GM12865 (cell line): ENCODE results near the gene ZNG1B.
"Not testable (repeated sequence)": the region's sequence is repeated elsewhere in the genome, so short reads cannot be mapped to it uniquely, and the experiment has no call there.

Source experiments
- DNase-seq: peaks from one replicate; pipeline ENCODE4 v3.0.0; 2010; ENCODE audit warnings: low read depth
- H3K4me3 ChIP-seq: 2 replicates; pipeline ENCODE4 v1.5.1; 2011; ENCODE audit warnings: mild to moderate bottlenecking, low read depth, low read length, control low read depth

Gene ZNG1B

DNA sequence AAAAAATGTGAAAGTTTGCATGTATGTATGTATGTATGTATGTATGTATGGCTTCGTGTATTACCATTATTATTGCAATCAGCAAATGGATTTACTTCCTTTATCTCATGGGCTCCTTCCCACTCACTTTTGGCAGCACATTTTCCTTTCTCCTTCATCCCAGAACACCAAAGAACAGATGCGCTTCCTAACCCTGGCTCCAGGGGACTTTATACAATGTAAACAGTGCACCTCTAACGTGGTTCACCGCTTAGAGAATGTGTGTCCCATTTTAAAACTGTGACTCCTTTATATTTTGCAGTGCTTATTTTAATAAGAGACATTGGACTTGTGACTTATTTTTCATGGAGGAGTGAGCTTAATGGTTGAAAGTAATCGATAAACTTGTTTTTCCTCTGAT is 90.6 kb downstream of the ZNG1B start:
- not testable (repeated sequence) for DNase-seq

DNA sequence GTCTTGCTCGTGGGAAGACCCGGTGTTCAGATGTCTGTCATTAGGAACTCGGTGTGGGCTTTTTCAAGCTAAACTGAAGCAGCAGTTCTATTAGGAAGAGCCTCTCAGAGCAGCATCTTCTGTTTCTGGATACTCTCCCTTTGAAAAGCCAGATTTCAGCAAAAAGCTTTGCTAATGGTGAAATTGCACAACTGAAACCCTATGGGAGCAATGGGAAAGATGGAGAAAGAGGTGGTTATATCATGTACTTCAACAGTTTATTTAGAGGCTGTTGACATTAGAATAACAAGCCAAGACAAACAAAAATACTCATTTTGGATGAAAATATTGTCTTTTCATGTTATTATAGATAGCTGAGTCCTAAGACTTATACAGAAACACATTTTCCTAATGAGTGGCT is 91.4 kb downstream of the ZNG1B start:
- not testable (repeated sequence) for H3K4me3 ChIP-seq, DNase-seq

More for the DNA sequence above, 90.6 kb downstream of the ZNG1B start:
- H3K4me3 ChIP-seq: not testable (repeated sequence)

DNA sequence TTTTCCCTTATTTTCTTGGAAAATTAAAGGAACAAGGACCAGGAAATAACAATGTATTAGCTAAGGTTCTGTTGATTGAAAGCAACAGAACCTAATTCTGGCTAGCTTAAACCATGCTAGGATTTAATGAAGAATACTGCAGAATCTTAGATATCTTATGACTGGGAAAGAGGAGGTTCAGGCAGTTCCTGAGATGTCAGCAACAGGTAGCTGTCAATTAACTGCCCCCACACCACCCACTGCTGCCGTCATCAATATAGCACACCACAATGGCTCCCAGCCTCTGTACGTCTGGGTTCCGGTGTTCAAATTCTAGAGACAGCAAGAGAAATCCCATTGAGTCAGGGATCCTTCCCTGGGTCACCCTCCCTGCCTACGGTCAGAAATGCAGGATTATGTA is 95.5 kb downstream of the ZNG1B start:
- H3K4me3 ChIP-seq, DNase-seq: not testable (repeated sequence)

DNA sequence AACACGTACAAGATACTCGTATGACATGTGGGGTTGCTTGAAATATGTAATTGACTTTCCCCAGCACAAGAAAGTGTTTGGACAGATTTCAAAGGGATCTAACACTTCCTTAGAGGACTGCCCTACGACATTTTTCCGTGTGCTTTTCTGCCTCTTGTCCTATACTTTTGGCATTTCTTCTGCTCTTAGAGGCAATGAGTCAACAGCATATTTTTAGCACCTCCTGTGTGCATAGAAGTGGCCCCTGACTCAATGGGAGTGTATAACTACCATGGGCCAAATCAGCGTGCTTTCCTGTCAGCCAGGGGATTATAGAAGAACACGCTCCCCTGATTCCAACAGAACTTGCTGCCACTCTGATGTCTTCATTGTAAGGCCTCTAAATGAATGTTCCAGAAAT is 99.1 kb downstream of the ZNG1B start:
- not testable (repeated sequence) for H3K4me3 ChIP-seq, DNase-seq

DNA sequence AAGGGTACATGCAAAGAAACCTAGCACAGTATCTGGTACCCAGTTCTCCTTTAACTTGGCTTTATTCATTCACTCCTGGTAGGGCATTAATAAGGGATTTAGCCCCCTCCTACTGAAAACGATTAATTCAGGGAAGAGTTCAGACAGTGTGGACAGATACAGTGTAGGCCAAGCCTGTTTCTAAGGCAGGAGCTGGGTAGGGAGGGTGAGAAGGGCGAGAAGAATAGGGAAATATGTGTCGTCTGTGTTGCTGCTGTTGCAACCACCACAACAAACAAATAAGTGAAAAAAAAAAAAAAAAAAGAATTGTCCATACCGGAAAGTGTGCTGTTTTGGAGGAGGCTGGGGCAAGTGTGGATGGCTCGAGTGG is 103.3 kb downstream of the ZNG1B start:
- H3K4me3 ChIP-seq, DNase-seq: not testable (repeated sequence)

DNA sequence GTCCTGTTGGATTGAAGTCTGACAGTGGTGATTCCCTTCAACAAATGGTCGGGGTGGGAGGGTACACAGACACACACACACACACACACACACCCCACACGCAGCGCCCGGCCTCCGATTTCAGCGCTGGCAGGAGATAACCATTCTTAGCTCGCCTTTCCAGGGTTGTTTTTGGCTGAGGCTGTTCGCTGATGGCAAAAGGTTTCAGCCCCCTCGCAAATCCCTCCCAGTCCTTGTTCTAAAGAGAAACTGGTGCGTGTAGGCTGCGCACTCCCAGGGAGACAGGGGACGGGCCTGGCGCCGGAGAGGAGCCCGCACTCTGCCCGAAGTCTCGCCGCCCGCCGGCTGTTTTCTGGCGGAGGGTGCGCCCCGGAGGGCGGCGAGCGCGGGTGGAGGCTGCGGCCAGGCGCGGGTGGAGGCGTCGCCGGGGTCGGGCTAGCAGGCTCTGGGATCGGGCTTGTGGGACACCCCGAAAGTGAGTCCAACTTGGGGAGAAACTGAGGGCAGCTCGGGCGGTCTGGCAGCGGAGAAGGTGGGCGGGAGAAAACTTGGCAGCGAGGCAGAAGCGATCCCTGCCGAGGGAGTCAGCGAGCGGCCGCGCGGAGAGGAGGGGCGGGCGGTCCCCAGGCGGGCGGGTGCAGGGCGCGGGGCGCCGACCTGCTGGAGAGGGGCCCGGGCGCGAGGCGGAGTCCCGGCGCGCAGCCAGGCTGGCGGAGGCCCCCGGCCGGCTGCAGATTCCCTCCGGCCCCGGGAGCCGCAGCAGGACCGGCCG is 103.9 kb downstream of the ZNG1B start:
- not testable (repeated sequence) for H3K4me3 ChIP-seq, DNase-seq

DNA sequence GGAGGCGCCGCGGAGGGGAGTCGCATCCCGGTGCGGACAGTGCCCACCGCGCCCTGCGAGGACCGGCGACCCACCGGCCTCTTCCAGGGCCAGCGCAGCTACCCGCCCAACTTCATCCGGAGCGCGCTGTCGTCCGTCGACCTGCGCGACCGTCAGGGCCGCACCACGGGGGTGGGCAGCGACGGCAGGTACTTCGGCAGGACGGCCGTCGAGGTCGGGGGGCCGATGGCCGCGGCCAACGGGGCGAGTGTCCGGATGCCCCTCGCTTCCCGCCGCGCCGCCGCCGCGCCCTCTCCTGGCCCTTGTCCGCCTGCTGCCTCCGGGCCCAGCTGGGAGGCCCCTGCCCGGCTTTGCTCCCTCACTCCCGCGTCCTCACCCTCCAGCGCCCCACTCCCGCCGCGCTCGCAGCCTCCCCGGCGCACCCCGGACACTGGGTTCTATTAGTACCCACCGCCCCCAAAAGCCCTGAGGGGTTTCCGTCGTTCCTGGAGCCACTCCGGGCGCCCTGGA is 104.5 kb downstream of the ZNG1B start:
- not testable (repeated sequence) for DNase-seq, H3K4me3 ChIP-seq

DNA sequence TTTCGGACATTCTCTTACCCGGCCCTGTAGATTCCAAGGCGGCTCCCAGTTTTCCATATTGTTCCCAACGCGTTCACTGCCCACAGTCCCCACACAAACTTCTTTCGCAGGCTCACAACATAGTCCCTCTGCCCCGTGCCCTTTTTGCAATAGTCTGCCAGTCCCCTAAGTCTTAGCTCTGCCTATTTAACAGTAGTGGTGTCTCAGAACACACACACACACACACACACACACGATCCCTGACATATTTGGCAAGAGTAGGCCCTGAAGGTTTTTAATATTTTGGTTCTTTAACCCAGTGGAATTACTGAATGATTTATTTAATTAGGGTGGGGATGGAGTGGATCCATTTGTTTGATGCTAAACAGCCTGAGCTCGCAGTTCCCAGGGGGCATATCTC is 105.0 kb downstream of the ZNG1B start:
- not testable (repeated sequence) for H3K4me3 ChIP-seq, DNase-seq
